ENCODE results near the gene SFRP2. TPM values are rescaled to one million over a fixed set of nuclear protein-coding genes. Genes with fewer than 3 reads are reported as not detected.

The SFRP2 gene
- total and polyA plus RNA-seq, 3 experiments from 2014 or later: 0.11 TPM; not detected in 2

DNA sequence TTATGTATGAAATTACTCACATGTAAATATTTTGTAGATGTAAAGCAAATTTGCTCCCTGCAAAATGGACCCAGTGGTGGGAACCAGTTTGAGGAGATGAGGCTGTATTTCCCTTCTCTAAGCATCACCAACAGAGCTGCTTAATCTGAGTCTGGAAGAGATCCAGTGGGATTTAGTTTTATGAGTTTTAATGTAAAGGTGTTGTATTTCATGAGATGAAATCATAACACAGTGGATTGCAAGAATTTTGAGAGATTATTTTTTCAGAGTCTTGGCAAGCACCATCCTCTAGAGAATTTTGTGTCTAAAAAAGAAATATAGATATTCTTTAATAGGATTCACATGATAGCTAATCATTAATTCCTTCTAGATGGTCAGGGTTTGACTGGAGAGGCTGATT lies 35.6 kb upstream of the SFRP2 start:
- peaks cover 0 to 6% (median 2%) of the 10 kb centered on the region in 3 donors for H3K36me3 Mint-ChIP-seq
- H3K27ac ChIP-seq (ENCODE audit: low read depth, low read length): no peak overlapping the region
- no peak for DNase-seq
- peaks cover 2 to 17% of the 10 kb centered on the region in 2 donors for H3K27me3 Mint-ChIP-seq
- no peak overlapping the region for H3K4me3 ChIP-seq (ENCODE audit: low read length)
- no peaks in the 10 kb centered on the region for H3K36me3 ChIP-seq (ENCODE audit: insufficient read depth, low read length)
- no peaks in the 10 kb centered on the region for H3K4me1 ChIP-seq (ENCODE audit: insufficient read depth, low read length)
- no peak overlapping the region for H3K4me3 Mint-ChIP-seq
- no peaks in the 10 kb centered on the region for H3K4me1 Mint-ChIP-seq
- ChIA-PET POLR2A (no interaction called here), CTCF (no interaction called here)
- H3K9me3 Mint-ChIP-seq: peaks cover 0 to 10% (median 0%) of the 10 kb centered on the region in 5 donors
- no peaks in the 10 kb centered on the region for H3K27me3 ChIP-seq (ENCODE audit: insufficient read depth, low read length, poor library complexity, severe bottlenecking)
- no peaks in the 10 kb centered on the region for H3K9me3 ChIP-seq (ENCODE audit: low read length)
- H3K27ac Mint-ChIP-seq: no peak overlapping the region

DNA sequence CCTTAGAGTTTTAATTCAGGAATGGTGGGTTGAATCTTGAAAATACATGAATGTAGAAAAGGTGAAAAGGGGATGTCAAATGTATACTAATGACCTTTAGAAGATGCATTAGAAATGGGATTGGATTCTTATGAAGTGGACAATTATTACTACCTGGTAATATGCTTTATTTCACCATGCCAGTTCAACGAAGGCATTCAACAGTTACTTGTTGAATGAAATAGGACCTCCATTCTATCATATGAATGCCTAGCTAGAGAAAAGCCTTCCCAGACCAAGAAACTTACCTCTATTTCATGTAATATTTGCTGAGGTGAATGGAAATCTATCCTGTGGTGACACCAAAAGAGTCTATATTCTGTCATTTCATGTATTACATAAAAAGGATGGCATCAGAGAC lies 34.6 kb upstream of the SFRP2 start:
- Histone ChIP-seq H3K9me3 (ENCODE audit: low read length) (no peaks in the 10 kb centered on the region), H3K36me3 (ENCODE audit: insufficient read depth, low read length) (no peaks in the 10 kb centered on the region), H3K4me3 (ENCODE audit: low read length) (no peak overlapping the region), H3K27ac (ENCODE audit: low read depth, low read length) (no peak overlapping the region), H3K4me1 (ENCODE audit: insufficient read depth, low read length) (no peaks in the 10 kb centered on the region), H3K27me3 (ENCODE audit: insufficient read depth, low read length, poor library complexity, severe bottlenecking) (no peaks in the 10 kb centered on the region)
- Mint-ChIP-seq H3K9me3 (peaks cover 0 to 5% (median 3%) of the 10 kb centered on the region in 5 donors), H3K36me3 (peaks cover 0 to 6% (median 2%) of the 10 kb centered on the region in 3 donors), H3K4me1 (no peaks in the 10 kb centered on the region), H3K4me3 (no peak overlapping the region), H3K27me3 (peaks cover 4 to 10% of the 10 kb centered on the region in 2 donors), H3K27ac (no peak overlapping the region)
- DNase-seq: no peak
- POLR2A ChIA-PET: no interaction called here
- CTCF ChIA-PET: no interaction called here

GRCh38 chr4:153822316-153822715 lies 33.4 kb upstream of the SFRP2 start:
- no peaks in the 10 kb centered on the region for H3K4me1 ChIP-seq (ENCODE audit: insufficient read depth, low read length)
- no peaks in the 10 kb centered on the region for H3K9me3 ChIP-seq (ENCODE audit: low read length)
- DNase-seq: no peak
- H3K27me3 Mint-ChIP-seq: peaks cover 4 to 13% of the 10 kb centered on the region in 2 donors
- no peak overlapping the region for H3K4me3 Mint-ChIP-seq
- no peak overlapping the region for H3K27ac Mint-ChIP-seq
- peaks cover 0 to 5% (median 3%) of the 10 kb centered on the region in 5 donors for H3K9me3 Mint-ChIP-seq
- H3K4me3 ChIP-seq (ENCODE audit: low read length): no peak overlapping the region
- no peaks in the 10 kb centered on the region for H3K27me3 ChIP-seq (ENCODE audit: insufficient read depth, low read length, poor library complexity, severe bottlenecking)
- ChIA-PET POLR2A (no interaction called here), CTCF (no interaction called here)
- no peak overlapping the region for H3K27ac ChIP-seq (ENCODE audit: low read depth, low read length)
- no peaks in the 10 kb centered on the region for H3K4me1 Mint-ChIP-seq
- no peaks in the 10 kb centered on the region for H3K36me3 ChIP-seq (ENCODE audit: insufficient read depth, low read length)
- H3K36me3 Mint-ChIP-seq: peaks cover 0 to 6% (median 2%) of the 10 kb centered on the region in 3 donors

DNA sequence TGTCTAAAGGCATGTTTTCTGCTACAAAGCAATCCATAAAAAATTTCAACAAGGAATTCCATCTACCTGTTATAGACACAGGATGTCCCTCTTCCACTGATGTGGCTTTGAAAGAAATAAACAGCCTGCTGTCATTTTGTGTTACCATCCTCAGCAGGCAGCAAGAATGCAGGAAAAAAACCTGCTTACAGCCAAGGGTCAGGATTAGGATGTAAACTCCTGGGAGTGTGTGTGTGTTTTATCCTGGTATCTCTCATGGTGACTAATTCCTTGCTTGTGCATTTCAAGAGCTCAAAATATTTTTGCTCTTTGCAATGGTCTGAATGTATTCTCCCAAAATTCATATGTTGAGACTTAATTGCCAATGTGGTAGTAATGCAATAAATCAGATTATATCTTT lies 28.6 kb upstream of the SFRP2 start:
- no peaks in the 10 kb centered on the region for H3K36me3 ChIP-seq (ENCODE audit: insufficient read depth, low read length)
- H3K27ac Mint-ChIP-seq: no peak overlapping the region
- H3K36me3 Mint-ChIP-seq: peaks cover 0 to 6% (median 0%) of the 10 kb centered on the region in 3 donors
- H3K4me1 ChIP-seq (ENCODE audit: insufficient read depth, low read length): no peaks in the 10 kb centered on the region
- no peak for DNase-seq
- H3K4me3 ChIP-seq (ENCODE audit: low read length): no peak overlapping the region
- no peak overlapping the region for H3K4me3 Mint-ChIP-seq
- ChIA-PET CTCF (no interaction called here), POLR2A (no interaction called here)
- no peaks in the 10 kb centered on the region for H3K4me1 Mint-ChIP-seq
- peaks cover 0 to 5% (median 3%) of the 10 kb centered on the region in 5 donors for H3K9me3 Mint-ChIP-seq
- H3K27me3 ChIP-seq (ENCODE audit: insufficient read depth, low read length, poor library complexity, severe bottlenecking): no peaks in the 10 kb centered on the region
- no peaks in the 10 kb centered on the region for H3K9me3 ChIP-seq (ENCODE audit: low read length)
- H3K27ac ChIP-seq (ENCODE audit: low read depth, low read length): no peak overlapping the region
- H3K27me3 Mint-ChIP-seq: peaks cover 9 to 33% of the 10 kb centered on the region in 2 donors

GRCh38 chr4:153816542-153816941 lies 27.7 kb upstream of the SFRP2 start:
- Mint-ChIP-seq H3K4me1 (no peaks in the 10 kb centered on the region), H3K4me3 (no peak overlapping the region), H3K36me3 (peaks cover 0 to 6% (median 0%) of the 10 kb centered on the region in 3 donors), H3K27me3 (peaks cover 9 to 35% of the 10 kb centered on the region in 2 donors), H3K27ac (no peak overlapping the region), H3K9me3 (peaks cover 0 to 5% (median 3%) of the 10 kb centered on the region in 5 donors)
- ChIA-PET POLR2A (no interaction called here), CTCF (no interaction called here)
- DNase-seq: no peak
- H3K9me3 ChIP-seq (ENCODE audit: low read length): no peaks in the 10 kb centered on the region
- no peaks in the 10 kb centered on the region for H3K36me3 ChIP-seq (ENCODE audit: insufficient read depth, low read length)
- no peaks in the 10 kb centered on the region for H3K27me3 ChIP-seq (ENCODE audit: insufficient read depth, low read length, poor library complexity, severe bottlenecking)
- H3K27ac ChIP-seq (ENCODE audit: low read depth, low read length): no peak overlapping the region
- no peaks in the 10 kb centered on the region for H3K4me1 ChIP-seq (ENCODE audit: insufficient read depth, low read length)
- no peak overlapping the region for H3K4me3 ChIP-seq (ENCODE audit: low read length)

GRCh38 chr4:153814789-153815188 lies 25.9 kb upstream of the SFRP2 start:
- Mint-ChIP-seq H3K27me3 (peaks cover 8 to 37% of the 10 kb centered on the region in 2 donors), H3K27ac (no peak overlapping the region), H3K9me3 (peaks cover 0 to 4% (median 2%) of the 10 kb centered on the region in 5 donors), H3K4me3 (no peak overlapping the region), H3K4me1 (peaks cover 3 to 6% (median 5%) of the 10 kb centered on the region in 3 donors), H3K36me3 (peaks cover 0 to 6% (median 0%) of the 10 kb centered on the region in 3 donors)
- no peak for DNase-seq
- H3K9me3 ChIP-seq (ENCODE audit: low read length): no peaks in the 10 kb centered on the region
- no peak overlapping the region for H3K4me3 ChIP-seq (ENCODE audit: low read length)
- ChIA-PET CTCF (no interaction called here), POLR2A (no interaction called here)
- H3K4me1 ChIP-seq (ENCODE audit: insufficient read depth, low read length): peaks cover 2% of the 10 kb centered on the region
- H3K27me3 ChIP-seq (ENCODE audit: insufficient read depth, low read length, poor library complexity, severe bottlenecking): no peaks in the 10 kb centered on the region
- H3K27ac ChIP-seq (ENCODE audit: low read depth, low read length): no peak overlapping the region
- H3K36me3 ChIP-seq (ENCODE audit: insufficient read depth, low read length): no peaks in the 10 kb centered on the region

- H3K4me3 ChIP-seq (ENCODE audit: low read length): no peak overlapping the region
- no peak overlapping the region for H3K27ac ChIP-seq (ENCODE audit: low read depth, low read length)
- no peak for DNase-seq
- Mint-ChIP-seq H3K9me3 (peaks cover 0 to 2% (median 0%) of the 10 kb centered on the region in 5 donors), H3K27me3 (peaks cover 4 to 19% of the 10 kb centered on the region in 2 donors), H3K4me3 (no peak overlapping the region), H3K27ac (no peak overlapping the region), H3K4me1 (peaks cover 13 to 29% (median 18%) of the 10 kb centered on the region in 3 donors), H3K36me3 (no peaks in the 10 kb centered on the region)
- no peaks in the 10 kb centered on the region for H3K27me3 ChIP-seq (ENCODE audit: insufficient read depth, low read length, poor library complexity, severe bottlenecking)
- H3K4me1 ChIP-seq (ENCODE audit: insufficient read depth, low read length): peaks cover 20% of the 10 kb centered on the region
- ChIA-PET CTCF (no interaction called here), POLR2A (no interaction called here)
- H3K36me3 ChIP-seq (ENCODE audit: insufficient read depth, low read length): no peaks in the 10 kb centered on the region
- H3K9me3 ChIP-seq (ENCODE audit: low read length): no peaks in the 10 kb centered on the region
These were observed 21.3 kb upstream of the SFRP2 start for GRCh38 chr4:153809916-153810810.

GRCh38 chr4:153809307-153809706 lies 20.4 kb upstream of the SFRP2 start:
- peaks cover 0 to 2% (median 0%) of the 10 kb centered on the region in 5 donors for H3K9me3 Mint-ChIP-seq
- no peak overlapping the region for H3K4me3 ChIP-seq (ENCODE audit: low read length)
- H3K4me1 ChIP-seq (ENCODE audit: insufficient read depth, low read length): peaks cover 20% of the 10 kb centered on the region
- H3K36me3 Mint-ChIP-seq: no peaks in the 10 kb centered on the region
- H3K27ac ChIP-seq (ENCODE audit: low read depth, low read length): no peak overlapping the region
- H3K27me3 Mint-ChIP-seq: peaks cover 2 to 13% of the 10 kb centered on the region in 2 donors
- no peaks in the 10 kb centered on the region for H3K36me3 ChIP-seq (ENCODE audit: insufficient read depth, low read length)
- peak in 2 of 5 donors; percentile 61 to 68 for DNase-seq
- peak overlapping the region in 1 of 8 donors; percentile 44 for H3K27ac Mint-ChIP-seq
- ChIA-PET POLR2A (no interaction called here), CTCF (no interaction called here)
- H3K9me3 ChIP-seq (ENCODE audit: low read length): no peaks in the 10 kb centered on the region
- H3K4me1 Mint-ChIP-seq: peaks cover 13 to 29% (median 18%) of the 10 kb centered on the region in 3 donors
- no peaks in the 10 kb centered on the region for H3K27me3 ChIP-seq (ENCODE audit: insufficient read depth, low read length, poor library complexity, severe bottlenecking)
- peak overlapping the region in 4 of 7 donors; percentile 2 to 47 (median 10) for H3K4me3 Mint-ChIP-seq

Data from CD8-positive, alpha-beta memory T cell (primary cell).